Fibroblast of villous mesenchyme (primary cell): ENCODE data around the gene MARS2. TPM values are rescaled to one million over a fixed set of nuclear protein-coding genes. Genes with fewer than 3 reads are reported as not detected.
"Not testable (repeated sequence)": the region's sequence is repeated elsewhere in the genome, so short reads cannot be mapped to it uniquely, and the experiment has no call there.

Source experiments
- DNase-seq: peaks from one replicate; pipeline ENCODE4 v3.0.0-alpha.2; 2010; ENCODE audit warnings: low read depth
- H3K4me3 ChIP-seq: 2 replicates; pipeline ENCODE4 v1.5.1; 2011; ENCODE audit warnings: low read depth, mild to moderate bottlenecking, low read length
- total RNA-seq: library from RNA; depleted of rRNA; stranded (reverse); fragments of >200 nt; gene quantifications from 2 replicates; pipeline ENCODE4 v1.2.3, GENCODE V29; 2012
- TF ChIP-seq, protein P1 (sequence below): IDR thresholded peaks from 2 replicates; pipeline ENCODE4 v1.5.1; 2012; ENCODE audit warnings: low read depth, mild to moderate bottlenecking, low read length; ENCODE audit not compliant: insufficient read depth

MARS2 gene
- total RNA-seq, 1 donor: 5.2 TPM

- no peak overlapping the region for H3K4me3 ChIP-seq
- peak; percentile 53 for DNase-seq
- TF ChIP-seq, protein P1, sequence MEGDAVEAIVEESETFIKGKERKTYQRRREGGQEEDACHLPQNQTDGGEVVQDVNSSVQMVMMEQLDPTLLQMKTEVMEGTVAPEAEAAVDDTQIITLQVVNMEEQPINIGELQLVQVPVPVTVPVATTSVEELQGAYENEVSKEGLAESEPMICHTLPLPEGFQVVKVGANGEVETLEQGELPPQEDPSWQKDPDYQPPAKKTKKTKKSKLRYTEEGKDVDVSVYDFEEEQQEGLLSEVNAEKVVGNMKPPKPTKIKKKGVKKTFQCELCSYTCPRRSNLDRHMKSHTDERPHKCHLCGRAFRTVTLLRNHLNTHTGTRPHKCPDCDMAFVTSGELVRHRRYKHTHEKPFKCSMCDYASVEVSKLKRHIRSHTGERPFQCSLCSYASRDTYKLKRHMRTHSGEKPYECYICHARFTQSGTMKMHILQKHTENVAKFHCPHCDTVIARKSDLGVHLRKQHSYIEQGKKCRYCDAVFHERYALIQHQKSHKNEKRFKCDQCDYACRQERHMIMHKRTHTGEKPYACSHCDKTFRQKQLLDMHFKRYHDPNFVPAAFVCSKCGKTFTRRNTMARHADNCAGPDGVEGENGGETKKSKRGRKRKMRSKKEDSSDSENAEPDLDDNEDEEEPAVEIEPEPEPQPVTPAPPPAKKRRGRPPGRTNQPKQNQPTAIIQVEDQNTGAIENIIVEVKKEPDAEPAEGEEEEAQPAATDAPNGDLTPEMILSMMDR: no peak
Observed at GRCh38 chr2:197677056-197677455, 28.1 kb upstream of the MARS2 start.

GRCh38 chr2:197677483-197677882 lies 27.7 kb upstream of the MARS2 start:
- TF ChIP-seq, protein P1: no peak
- DNase-seq: peak; percentile 9
- no peak overlapping the region for H3K4me3 ChIP-seq

DNA sequence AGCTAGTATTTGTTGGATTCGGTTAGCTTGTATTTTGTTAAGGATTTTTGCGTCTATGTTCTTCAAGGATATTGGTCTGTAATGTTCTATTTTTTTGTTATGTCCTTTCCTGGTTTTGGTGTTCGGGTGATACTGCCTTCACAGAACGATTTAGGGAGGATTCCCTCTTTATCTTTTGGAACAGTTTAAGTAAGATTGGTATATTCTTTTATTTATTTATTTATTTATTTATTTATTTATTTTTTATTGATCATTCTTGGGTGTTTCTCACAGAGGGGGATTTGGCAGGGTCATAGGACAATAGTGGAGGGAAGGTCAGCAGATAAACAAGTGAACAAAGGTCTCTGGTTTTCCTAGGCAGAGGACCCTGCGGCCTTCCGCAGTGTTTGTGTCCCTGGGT lies 10.0 kb upstream of the MARS2 start:
- not testable (repeated sequence) for H3K4me3 ChIP-seq, DNase-seq

DNA sequence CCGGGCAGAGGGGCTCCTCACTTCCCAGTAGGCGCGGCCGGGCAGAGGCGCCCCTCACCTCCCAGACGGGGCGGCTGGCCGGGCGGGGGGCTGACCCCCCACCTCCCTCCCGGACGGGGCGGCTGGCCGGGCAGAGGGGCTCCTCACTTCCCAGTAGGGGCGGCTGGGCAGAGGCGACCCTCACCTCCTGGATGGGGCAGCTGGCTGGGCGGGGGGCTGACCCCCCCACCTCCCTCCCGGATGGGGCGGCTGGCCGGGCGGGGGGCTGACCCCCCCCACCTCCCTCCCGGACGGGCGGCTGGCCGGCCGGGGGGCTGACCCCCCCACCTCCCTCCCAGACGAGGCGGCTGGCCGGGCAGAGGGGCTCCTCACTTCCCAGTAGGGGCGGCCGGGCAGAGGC lies 9.2 kb upstream of the MARS2 start:
- not testable (repeated sequence) for DNase-seq, H3K4me3 ChIP-seq

DNA sequence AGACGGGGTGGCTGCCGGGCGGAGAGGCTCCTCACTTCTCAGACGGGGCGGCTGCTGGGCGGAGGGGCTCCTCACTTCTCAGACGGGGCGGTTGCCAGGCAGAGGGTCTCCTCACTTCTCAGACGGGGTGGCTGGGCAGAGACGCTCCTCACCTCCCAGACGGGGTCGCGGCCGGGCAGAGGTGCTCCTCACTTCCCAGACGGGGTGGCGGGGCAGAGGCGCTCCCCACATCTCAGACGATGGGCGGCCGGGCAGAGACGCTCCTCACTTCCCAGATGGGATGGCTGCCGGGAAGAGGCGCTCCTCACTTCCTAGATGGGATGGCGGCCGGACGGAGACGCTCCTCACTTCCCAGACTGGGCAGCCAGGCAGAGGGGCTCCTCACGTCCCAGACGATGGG lies 8.6 kb upstream of the MARS2 start:
- not testable (repeated sequence) for DNase-seq, H3K4me3 ChIP-seq

GRCh38 chr2:197699724-197700123 lies 5.4 kb upstream of the MARS2 start:
- H3K4me3 ChIP-seq, DNase-seq: not testable (repeated sequence)

DNA sequence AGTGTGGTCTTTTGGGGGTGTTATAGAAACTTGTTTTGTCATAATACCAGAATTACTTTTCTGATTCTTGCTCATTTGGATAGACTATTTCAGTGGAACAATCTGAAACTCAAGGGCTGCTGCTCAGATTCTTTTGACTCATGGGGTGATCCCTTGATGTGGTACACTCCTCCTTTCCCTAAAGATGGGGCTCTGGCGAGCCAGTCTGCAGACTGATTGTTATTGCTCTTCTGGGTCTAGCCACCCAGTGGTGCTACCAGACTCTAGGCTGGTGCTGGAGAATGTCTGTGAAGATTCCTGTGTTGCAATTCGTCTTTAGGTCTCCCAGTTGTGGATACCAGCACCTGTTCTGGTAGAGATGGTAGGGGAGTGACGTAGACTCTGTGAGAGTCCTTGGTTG lies 4.2 kb upstream of the MARS2 start:
- TF ChIP-seq, protein P1: no peak

GRCh38 chr2:197704434-197705120 lies 592 bp upstream of the MARS2 start:
- TF ChIP-seq, protein P1: no peak
- DNase-seq: no peak
- peak overlapping the region; percentile 66 for H3K4me3 ChIP-seq

More for the DNA sequence above, 4.2 kb upstream of the MARS2 start:
- no peak for DNase-seq
- H3K4me3 ChIP-seq: no peak overlapping the region

DNA sequence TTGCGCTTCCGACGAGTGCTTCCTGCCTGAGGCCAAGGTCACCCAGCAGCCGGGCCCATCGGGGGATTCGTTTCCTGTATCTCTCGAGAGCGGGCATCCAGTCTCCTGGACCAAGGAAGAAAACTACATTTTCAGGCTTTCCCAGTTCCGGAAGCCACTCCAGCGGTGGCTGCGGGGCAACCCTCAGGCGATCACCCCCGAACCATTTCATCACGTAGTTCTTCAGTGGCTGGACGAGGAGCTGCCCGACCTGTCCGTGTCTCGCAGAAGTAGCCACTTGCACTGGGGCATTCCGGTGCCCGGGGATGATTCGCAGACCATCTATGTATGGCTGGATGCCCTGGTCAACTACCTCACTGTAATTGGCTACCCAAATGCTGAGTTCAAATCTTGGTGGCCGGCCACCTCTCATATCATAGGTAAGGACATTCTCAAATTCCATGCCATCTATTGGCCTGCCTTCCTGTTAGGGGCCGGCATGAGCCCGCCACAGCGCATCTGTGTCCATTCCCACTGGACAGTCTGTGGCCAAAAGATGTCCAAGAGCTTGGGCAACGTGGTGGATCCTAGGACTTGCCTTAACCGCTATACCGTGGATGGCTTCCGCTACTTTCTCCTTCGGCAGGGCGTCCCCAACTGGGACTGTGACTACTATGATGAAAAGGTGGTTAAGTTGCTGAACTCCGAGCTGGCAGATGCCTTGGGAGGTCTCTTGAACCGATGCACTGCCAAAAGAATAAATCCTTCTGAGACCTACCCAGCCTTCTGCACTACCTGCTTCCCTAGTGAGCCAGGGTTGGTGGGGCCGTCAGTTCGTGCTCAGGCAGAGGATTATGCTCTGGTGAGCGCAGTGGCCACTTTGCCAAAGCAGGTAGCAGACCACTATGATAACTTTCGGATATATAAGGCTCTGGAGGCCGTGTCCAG lies 1.0 kb downstream of the MARS2 start:
- TF ChIP-seq, protein P1: no peak
- peak; percentile 30 for DNase-seq
- H3K4me3 ChIP-seq: peak overlapping the region; percentile 87
